ENCODE data around the gene BCOR. TPM values are rescaled to one million over a fixed set of nuclear protein-coding genes. Genes with fewer than 3 reads are reported as not detected.

The BCOR gene
- total RNA-seq, 1 experiment from 2014 or later = 7.5 TPM

GRCh38 chrX:40086569-40087335 is 11.0 kb downstream of the BCOR start:
- no TSS peak for BruUV-seq (replicated peaks)
- no peak for DNase-seq (ENCODE audit: unreplicated experiment)
- Mint-ChIP-seq H3K4me3 (ENCODE audit: unreplicated experiment) (no peak overlapping the region), H3K36me3 (ENCODE audit: insufficient read depth, unreplicated experiment) (no peaks in the 10 kb centered on the region), H3K4me1 (ENCODE audit: insufficient read depth, unreplicated experiment) (peaks cover 2% of the 10 kb centered on the region), H3K9me3 (ENCODE audit: unreplicated experiment) (no peaks in the 10 kb centered on the region), H3K27ac (ENCODE audit: low read depth, unreplicated experiment) (no peak overlapping the region), H3K27me3 (ENCODE audit: insufficient read depth, unreplicated experiment) (peaks cover 33% of the 10 kb centered on the region)
- TF ChIP-seq, protein P1, sequence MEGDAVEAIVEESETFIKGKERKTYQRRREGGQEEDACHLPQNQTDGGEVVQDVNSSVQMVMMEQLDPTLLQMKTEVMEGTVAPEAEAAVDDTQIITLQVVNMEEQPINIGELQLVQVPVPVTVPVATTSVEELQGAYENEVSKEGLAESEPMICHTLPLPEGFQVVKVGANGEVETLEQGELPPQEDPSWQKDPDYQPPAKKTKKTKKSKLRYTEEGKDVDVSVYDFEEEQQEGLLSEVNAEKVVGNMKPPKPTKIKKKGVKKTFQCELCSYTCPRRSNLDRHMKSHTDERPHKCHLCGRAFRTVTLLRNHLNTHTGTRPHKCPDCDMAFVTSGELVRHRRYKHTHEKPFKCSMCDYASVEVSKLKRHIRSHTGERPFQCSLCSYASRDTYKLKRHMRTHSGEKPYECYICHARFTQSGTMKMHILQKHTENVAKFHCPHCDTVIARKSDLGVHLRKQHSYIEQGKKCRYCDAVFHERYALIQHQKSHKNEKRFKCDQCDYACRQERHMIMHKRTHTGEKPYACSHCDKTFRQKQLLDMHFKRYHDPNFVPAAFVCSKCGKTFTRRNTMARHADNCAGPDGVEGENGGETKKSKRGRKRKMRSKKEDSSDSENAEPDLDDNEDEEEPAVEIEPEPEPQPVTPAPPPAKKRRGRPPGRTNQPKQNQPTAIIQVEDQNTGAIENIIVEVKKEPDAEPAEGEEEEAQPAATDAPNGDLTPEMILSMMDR (IDR thresholded peaks at IDR 0.05; ENCODE audit: unreplicated experiment) = no peak
- ChIA-PET CTCF (interaction anchor here (0.6 kb wide), 1 partner anchor 565 kb away, joined by 4 read pairs; no protein-coding TSS in a partner anchor), POLR2A (interaction anchor here (0.7 to 2.5 kb wide), 2 partner anchors 10 to 53 kb away, joined by 4 to 23 read pairs; partner anchors contain the start of gene BCOR)
- intact Hi-C loops (cut with micrococcal nuclease) = no loop called here

- Mint-ChIP-seq H3K27me3 (ENCODE audit: insufficient read depth, unreplicated experiment) (peaks cover 44% of the 10 kb centered on the region), H3K27ac (ENCODE audit: low read depth, unreplicated experiment) (no peak overlapping the region), H3K36me3 (ENCODE audit: insufficient read depth, unreplicated experiment) (no peaks in the 10 kb centered on the region), H3K4me1 (ENCODE audit: insufficient read depth, unreplicated experiment) (peaks cover 5% of the 10 kb centered on the region), H3K9me3 (ENCODE audit: unreplicated experiment) (no peaks in the 10 kb centered on the region), H3K4me3 (ENCODE audit: unreplicated experiment) (no peak overlapping the region)
- POLR2A ChIA-PET = interaction anchor here (0.7 to 2.5 kb wide), 6 partner anchors 8 to 72 kb away, joined by 3 to 23 read pairs (median 4); partner anchors contain the start of gene BCOR
- DNase-seq (ENCODE audit: unreplicated experiment) = no peak
- BruUV-seq (replicated peaks) = no TSS peak
- TF ChIP-seq, protein P1 (IDR thresholded peaks at IDR 0.05; ENCODE audit: unreplicated experiment) = no peak
- CTCF ChIA-PET = interaction anchor here (1.6 kb wide), 1 partner anchor 11 kb away, joined by 5 read pairs; the partner anchor contains the start of gene BCOR
- intact Hi-C loops (cut with micrococcal nuclease) = no loop called here
These were observed 12.0 kb downstream of the BCOR start for GRCh38 chrX:40085714-40086113.

GRCh38 chrX:40085102-40085551 is 12.6 kb downstream of the BCOR start:
- H3K9me3 Mint-ChIP-seq (ENCODE audit: unreplicated experiment) = no peaks in the 10 kb centered on the region
- ChIA-PET CTCF (interaction anchor here (0.6 to 1.6 kb wide), 3 partner anchors 12 to 423 kb away, joined by 3 to 5 read pairs (median 3); partner anchors contain the start of gene BCOR), POLR2A (interaction anchor here (0.6 to 2.5 kb wide), 8 partner anchors 9 to 289 kb away, joined by 3 to 23 read pairs (median 4); partner anchors contain the start of gene BCOR)
- H3K36me3 Mint-ChIP-seq (ENCODE audit: insufficient read depth, unreplicated experiment) = no peaks in the 10 kb centered on the region
- peak; percentile 71 for DNase-seq (ENCODE audit: unreplicated experiment)
- peaks cover 5% of the 10 kb centered on the region for H3K4me1 Mint-ChIP-seq (ENCODE audit: insufficient read depth, unreplicated experiment)
- H3K4me3 Mint-ChIP-seq (ENCODE audit: unreplicated experiment) = peak overlapping the region; percentile 38
- BruUV-seq (replicated peaks) = no TSS peak
- no peak overlapping the region for H3K27ac Mint-ChIP-seq (ENCODE audit: low read depth, unreplicated experiment)
- peaks cover 50% of the 10 kb centered on the region for H3K27me3 Mint-ChIP-seq (ENCODE audit: insufficient read depth, unreplicated experiment)
- TF ChIP-seq, protein P1 (IDR thresholded peaks at IDR 0.05; ENCODE audit: unreplicated experiment) = no peak
- intact Hi-C loops (cut with micrococcal nuclease) = no loop called here

- Mint-ChIP-seq H3K27ac (ENCODE audit: low read depth, unreplicated experiment) (no peak overlapping the region), H3K9me3 (ENCODE audit: unreplicated experiment) (no peaks in the 10 kb centered on the region), H3K4me3 (ENCODE audit: unreplicated experiment) (peak overlapping the region; percentile 38), H3K36me3 (ENCODE audit: insufficient read depth, unreplicated experiment) (no peaks in the 10 kb centered on the region), H3K4me1 (ENCODE audit: insufficient read depth, unreplicated experiment) (peaks cover 5% of the 10 kb centered on the region), H3K27me3 (ENCODE audit: insufficient read depth, unreplicated experiment) (peaks cover 51% of the 10 kb centered on the region)
- no TSS peak for BruUV-seq (replicated peaks)
- DNase-seq (ENCODE audit: unreplicated experiment) = no peak
- CTCF ChIA-PET = interaction anchor here (0.6 to 1.6 kb wide), 3 partner anchors 13 to 422 kb away, joined by 3 to 5 read pairs (median 3); partner anchors contain the start of gene BCOR
- TF ChIP-seq, protein P1 (IDR thresholded peaks at IDR 0.05; ENCODE audit: unreplicated experiment) = no peak
- POLR2A ChIA-PET = interaction anchor here (0.5 to 2.5 kb wide), 9 partner anchors 9 to 1337 kb away, joined by 3 to 23 read pairs (median 4); partner anchors contain the start of gene BCOR
- intact Hi-C loops (cut with micrococcal nuclease) = no loop called here
These were observed 13.2 kb downstream of the BCOR start for GRCh38 chrX:40084471-40085101.
